IMR-90 (cell line): ENCODE data around the gene AGMO. TPM values are rescaled to one million over a fixed set of nuclear protein-coding genes. Genes with fewer than 3 reads are reported as not detected.

ENCODE experiments used
- ATAC-seq: fragments of 200-7000 bp; cut with Tn5 transposase; 2 replicates; pipeline ENCODE4 v1.9.1; 2020; ENCODE audit warnings: low read depth, mild to moderate bottlenecking, moderate library complexity
- BruUV-seq: library from RNA; stranded (reverse); fragments of 400-500 nt; replicated peaks from 2 replicates; lab custom pipeline; 2021; lab: Mats Ljungman, UMichigan
- CTCF ChIA-PET: fragments of 300-600 bp; formaldehyde crosslinking; extraction: SDS; loops from one replicate; lab custom pipeline; 2021; ENCODE audit warnings: antibody characterized with exemption; lab: Yijun Ruan, JAX
- POLR2A ChIA-PET: fragments of 300-600 bp; sonication (Branson Sonifier 250); formaldehyde crosslinking; loops from one replicate; lab custom pipeline; 2022; ENCODE audit warnings: antibody characterized with exemption; ENCODE audit not compliant: unreplicated experiment; lab: Charles Lee
- DNase-seq: peaks from one replicate; pipeline ENCODE4 v3.0.0; 2013
- H2AFZ ChIP-seq: replicated peaks from 2 replicates; pipeline ENCODE3; 2013; ENCODE audit warnings: low read length, mild to moderate bottlenecking; ENCODE audit not compliant: poor library complexity
- H2AK5ac ChIP-seq: 2 replicates; pipeline ENCODE4 v1.6.1; 2013; ENCODE audit warnings: low read depth, low read length, inconsistent platforms
- H2AK9ac ChIP-seq: replicated peaks from 2 replicates; pipeline ENCODE3; 2013; ENCODE audit warnings: mild to moderate bottlenecking, low read depth, low read length, moderate library complexity; ENCODE audit not compliant: poor library complexity
- H2BK120ac ChIP-seq: 2 replicates; pipeline ENCODE4 v1.6.1; 2013; ENCODE audit warnings: low read depth, low read length, inconsistent platforms
- H2BK15ac ChIP-seq: 3 replicates; pipeline ENCODE4 v1.6.1; 2013; ENCODE audit warnings: low read depth, low read length, inconsistent platforms
- H2BK20ac ChIP-seq: 2 replicates; pipeline ENCODE4 v1.6.1; 2013; ENCODE audit warnings: low read depth, mild to moderate bottlenecking, inconsistent platforms, low read length, moderate library complexity
- H2BK5ac ChIP-seq: 2 replicates; pipeline ENCODE4 v1.6.1; 2013; ENCODE audit warnings: mild to moderate bottlenecking, low read depth, low read length, inconsistent platforms; ENCODE audit not compliant: poor library complexity, severe bottlenecking
- H3K14ac ChIP-seq: replicated peaks from 2 replicates; pipeline ENCODE4 v1.6.1; 2013; ENCODE audit warnings: low read depth, low read length, inconsistent platforms
- H3K18ac ChIP-seq: 2 replicates; pipeline ENCODE4 v1.6.1; 2013; ENCODE audit warnings: low read depth, low read length, control low read depth
- H3K23ac ChIP-seq: 2 replicates; pipeline ENCODE4 v1.6.1; 2013; ENCODE audit warnings: low read depth, low read length, inconsistent platforms
- H3K27ac ChIP-seq: 2 replicates; pipeline ENCODE4 v1.5.1; 2013; ENCODE audit warnings: mild to moderate bottlenecking, control low read depth, low read length; ENCODE audit not compliant: insufficient read depth
- H3K27me3 ChIP-seq: 2 replicates; pipeline ENCODE4 v1.6.1; 2013; ENCODE audit warnings: low read length; ENCODE audit not compliant: control insufficient read depth, insufficient read depth
- H3K36me3 ChIP-seq: 2 replicates; pipeline ENCODE4 v1.6.1; 2013; ENCODE audit warnings: low read length, mixed read lengths; ENCODE audit not compliant: control insufficient read depth, insufficient read depth
- H3K4ac ChIP-seq: 2 replicates; pipeline ENCODE4 v1.6.1; 2013; ENCODE audit warnings: low read depth, low read length, inconsistent platforms
- H3K4me1 ChIP-seq: 2 replicates; pipeline ENCODE4 v1.6.1; 2013; ENCODE audit warnings: low read length, mixed read lengths; ENCODE audit not compliant: control insufficient read depth, insufficient read depth
- H3K4me2 ChIP-seq: 2 replicates; pipeline ENCODE4 v1.6.1; 2013; ENCODE audit warnings: low read depth, mild to moderate bottlenecking, control low read depth, low read length, moderate library complexity
- H3K4me3 ChIP-seq: 2 replicates; pipeline ENCODE4 v1.5.1; 2013; ENCODE audit warnings: low read depth, mild to moderate bottlenecking, control low read depth, low read length, moderate library complexity; ENCODE audit not compliant: insufficient read depth
- H3K56ac ChIP-seq: 2 replicates; pipeline ENCODE4 v1.6.1; 2013; ENCODE audit warnings: low read length, inconsistent platforms; ENCODE audit not compliant: insufficient read depth; ENCODE audit errors: extremely low read depth
- H3K79me1 ChIP-seq, 2 experiments: 2 replicates each; pipeline ENCODE4 v1.6.1; 2013; ENCODE audit warnings: low read length in 2 of 2, inconsistent platforms in 1 of 2, low read depth in 1 of 2
- H3K9ac ChIP-seq: 2 replicates; pipeline ENCODE4 v1.6.1; 2013; ENCODE audit warnings: low read depth, low read length, control low read depth
- H3K9me1 ChIP-seq: 2 replicates; pipeline ENCODE4 v1.6.1; 2013; ENCODE audit warnings: low read length, inconsistent platforms; ENCODE audit not compliant: insufficient read depth
- H3K9me3 ChIP-seq: 2 replicates; pipeline ENCODE4 v1.6.1; 2013; ENCODE audit warnings: low read length; ENCODE audit not compliant: control insufficient read depth, insufficient read depth
- H4K20me1 ChIP-seq: 2 replicates; pipeline ENCODE4 v1.6.1; 2013; ENCODE audit warnings: low read length, inconsistent platforms; ENCODE audit not compliant: insufficient read depth
- H4K5ac ChIP-seq: 2 replicates; pipeline ENCODE4 v1.6.1; 2013; ENCODE audit warnings: mild to moderate bottlenecking, low read depth, low read length, control low read depth
- H4K8ac ChIP-seq, 2 experiments: 2 replicates each; pipeline ENCODE4 v1.6.1; 2013; ENCODE audit warnings: low read depth in 2 of 2, low read length in 2 of 2, control low read depth in 1 of 2, inconsistent platforms in 1 of 2
- H4K91ac ChIP-seq: 2 replicates; pipeline ENCODE4 v1.6.1; 2013; ENCODE audit warnings: low read depth, low read length, inconsistent platforms; ENCODE audit not compliant: insufficient read depth
- CHD1 ChIP-seq: IDR thresholded peaks from 2 replicates; pipeline ENCODE4 v1.6.1; 2012; ENCODE audit warnings: low read depth, low read length, improper control_type of control experiment
- MAFK ChIP-seq: IDR thresholded peaks from 2 replicates; pipeline ENCODE4 v1.6.1; 2012; ENCODE audit warnings: low read depth, low read length, improper control_type of control experiment
- NFE2L2 ChIP-seq: fragments of 150-350 bp; IDR thresholded peaks from 2 replicates; pipeline ENCODE4 v1.6.1; 2016; ENCODE audit warnings: low read depth, mild to moderate bottlenecking, low read length
- RCOR1 ChIP-seq: IDR thresholded peaks from 2 replicates; pipeline ENCODE4 v1.6.1; 2012; ENCODE audit warnings: mild to moderate bottlenecking, low read length, improper control_type of control experiment; ENCODE audit not compliant: insufficient replicate concordance
- RFX5 ChIP-seq: IDR thresholded peaks from 2 replicates; pipeline ENCODE4 v1.8.0; 2012; ENCODE audit warnings: low read depth, mild to moderate bottlenecking, low read length, moderate library complexity
- SMC3 ChIP-seq: fragments of 150-350 bp; IDR thresholded peaks from 2 replicates; pipeline ENCODE4 v1.6.1; 2016; ENCODE audit warnings: low read depth, mild to moderate bottlenecking, antibody characterized with exemption, low read length, moderate library complexity
- USF2 ChIP-seq: fragments of 150-350 bp; IDR thresholded peaks from 2 replicates; pipeline ENCODE4 v1.6.1; 2017; ENCODE audit warnings: mild to moderate bottlenecking, antibody characterized with exemption, low read length, low read depth
- WGBS, 2 experiments: methylation state at CpG; one replicate each; pipeline versions ENCODE4 v1.1.5 to v1.1.7; 2013; ENCODE audit warnings: missing lambda C conversion rate in 2 of 2; ENCODE audit not compliant: insufficient read length in 1 of 2; ENCODE audit errors: extremely low coverage in 2 of 2; 5-methylcytosine and 5-hydroxymethylcytosine counted together
- dilution Hi-C: fragments of 300-500 bp; cut with HindIII; formaldehyde crosslinking; loops from one replicate; pipeline ENCODE4 v1.14.3; 2018; ENCODE audit warnings: low sequenced_read_pairs; ENCODE audit not compliant: unreplicated experiment
- in situ Hi-C: fragments of 300-500 bp; cut with MboI; formaldehyde crosslinking; loops from 3 replicates; pipeline ENCODE4 v1.14.3; 2019; ENCODE audit warnings: low sequenced_read_pairs, inconsistent platforms, mixed read lengths
- intact Hi-C: fragments of 100-400 bp; cut with micrococcal nuclease; formaldehyde crosslinking; loops from 2 replicates; pipeline ENCODE4 v1.10.0; 2022
- polyA plus RNA-seq, 3 experiments: library from polyadenylated mRNA; depleted of rRNA; stranded (reverse); fragments of >200 nt; gene quantifications; 2 replicates each; pipeline ENCODE4 v1.2.3, GENCODE V29; 2012; ENCODE audit warnings: low replicate concordance in 1 of 3
- total RNA-seq: library from RNA; depleted of rRNA; stranded (reverse); fragments of >200 nt; gene quantifications from 2 replicates; pipeline ENCODE4 v1.2.3, GENCODE V29; 2012

AGMO gene
- total and polyA plus RNA-seq, 2 of the 4 experiments (the other 2 are of a cell fraction) = not detected

- WGBS, 2 experiments = no CpG with 5 or more reads among the region's 2 CpGs
- TF ChIP-seq USF2 (no peak), NFE2L2 (no peak), SMC3 (no peak), RFX5 (no peak), CHD1 (no peak), MAFK (no peak), RCOR1 (no peak)
- Histone ChIP-seq H3K56ac (no peak overlapping the region), H4K5ac (no peak overlapping the region), H2BK20ac (no peak overlapping the region), H4K91ac (no peak overlapping the region), H3K9me1 (no peaks in the 10 kb centered on the region), H2AFZ (no peak overlapping the region), H3K27me3 (no peaks in the 10 kb centered on the region), H3K27ac (no peak overlapping the region), H2BK120ac (no peak overlapping the region), H4K8ac (no peak overlapping the region), H3K23ac (no peak overlapping the region), H2AK9ac (no peak overlapping the region), H2AK5ac (no peak overlapping the region), H3K4ac (no peak overlapping the region), H2BK15ac (no peak overlapping the region), H2BK5ac (no peak overlapping the region), H3K4me3 (no peak overlapping the region), H3K4me1 (no peaks in the 10 kb centered on the region), H3K9ac (no peak overlapping the region), H3K36me3 (no peaks in the 10 kb centered on the region), H4K20me1 (no peaks in the 10 kb centered on the region), H3K9me3 (no peaks in the 10 kb centered on the region), H3K18ac (no peak overlapping the region), H3K79me1 (no peaks in the 10 kb centered on the region), H3K14ac (no peak overlapping the region), H3K4me2 (no peak overlapping the region)
- in situ Hi-C loops (no loop called here), dilution Hi-C loops (no loop called here), intact Hi-C loops (no loop called here)
- ChIA-PET CTCF (no interaction called here), POLR2A (no interaction called here)
- no peak for ATAC-seq
- BruUV-seq = no TSS peak
- no peak for DNase-seq
Measured at GRCh38 chr7:15378494-15379145, 183.2 kb downstream of the AGMO start.
